MM.1S (cell line): ENCODE measurements around the gene ALDOA.

Experiments
- DNase-seq: peaks from one replicate; pipeline ENCODE4 v3.0.0-alpha.2; 2015
- H2AFZ ChIP-seq: fragments of 300-600 bp; sonication (generic); 2 replicates; pipeline ENCODE4 v1.6.0; 2016; ENCODE audit warnings: antibody characterized with exemption, low read length
- H3F3A ChIP-seq: fragments of 300-600 bp; sonication (generic); 2 replicates; pipeline ENCODE4 v1.6.1; 2016; ENCODE audit warnings: mild to moderate bottlenecking, antibody characterized with exemption, low read length, moderate library complexity, mixed read lengths; ENCODE audit not compliant: insufficient read depth
- H3K27ac ChIP-seq: fragments of 300-600 bp; sonication (generic); 2 replicates; pipeline ENCODE4 v1.5.1; 2016; ENCODE audit warnings: mild to moderate bottlenecking, low read length
- H3K27me3 ChIP-seq: fragments of 300-600 bp; sonication (generic); replicated peaks from 2 replicates; pipeline ENCODE4 v1.6.0; 2016; ENCODE audit warnings: low read length; ENCODE audit not compliant: insufficient read depth
- H3K36me3 ChIP-seq: fragments of 300-600 bp; sonication (generic); replicated peaks from 2 replicates; pipeline ENCODE4 v1.6.1; 2016; ENCODE audit warnings: mild to moderate bottlenecking, low read length, mixed read lengths; ENCODE audit not compliant: insufficient read depth
- H3K4me1 ChIP-seq: fragments of 300-600 bp; sonication (generic); 2 replicates; pipeline ENCODE4 v1.6.1; 2016; ENCODE audit warnings: low read length, mixed read lengths
- H3K4me2 ChIP-seq: fragments of 300-600 bp; sonication (generic); 2 replicates; pipeline ENCODE4 v1.6.0; 2016; ENCODE audit warnings: low read depth, low read length
- H3K4me3 ChIP-seq: fragments of 300-600 bp; sonication (generic); 2 replicates; pipeline ENCODE4 v1.5.1; 2016; ENCODE audit warnings: low read length, mixed read lengths
- H3K79me2 ChIP-seq: fragments of 300-600 bp; sonication (generic); 2 replicates; pipeline ENCODE4 v1.6.1; 2016; ENCODE audit warnings: mixed run types, low read length, mixed read lengths
- H3K9ac ChIP-seq: fragments of 300-600 bp; sonication (generic); 2 replicates; pipeline ENCODE4 v1.6.1; 2016; ENCODE audit warnings: low read length, mixed read lengths
- H3K9me2 ChIP-seq: fragments of 300-600 bp; sonication (generic); replicated peaks from 2 replicates; pipeline ENCODE4 v1.6.1; 2016; ENCODE audit warnings: mild to moderate bottlenecking, low read length, mixed read lengths; ENCODE audit not compliant: insufficient read depth
- H3K9me3 ChIP-seq: fragments of 300-600 bp; sonication (generic); replicated peaks from 2 replicates; pipeline ENCODE4 v1.6.1; 2016; ENCODE audit warnings: mild to moderate bottlenecking, low read length, mixed read lengths; ENCODE audit not compliant: insufficient read depth
- H4K20me1 ChIP-seq: fragments of 300-600 bp; sonication (generic); 2 replicates; pipeline ENCODE4 v1.6.1; 2016; ENCODE audit warnings: mild to moderate bottlenecking, low read length, moderate library complexity, mixed read lengths; ENCODE audit not compliant: insufficient read depth
- CTCF ChIP-seq: fragments of 300-600 bp; sonication (generic); IDR thresholded peaks from 2 replicates; pipeline ENCODE4 v1.5.1; 2016; ENCODE audit warnings: antibody characterized with exemption, low read length, mixed read lengths
- EZH2 ChIP-seq: fragments of 300-600 bp; sonication (generic); optimal IDR thresholded peaks from 2 replicates; pipeline ENCODE3; 2017; ENCODE audit warnings: low read depth, mild to moderate bottlenecking, antibody characterized with exemption, low read length, mixed read lengths
- EZH2phosphoT487 ChIP-seq: fragments of 300-600 bp; sonication (generic); IDR thresholded peaks from 2 replicates; pipeline ENCODE4 v1.6.1; 2018; ENCODE audit warnings: antibody characterized with exemption, low read length

The ALDOA gene

GRCh38 chr16:30104492-30104891 lies 38.9 kb downstream of the ALDOA start:
- no peaks in the 10 kb centered on the region for H4K20me1 ChIP-seq
- no peaks in the 10 kb centered on the region for H3K9me2 ChIP-seq
- no peaks in the 10 kb centered on the region for H3K27me3 ChIP-seq
- no peaks in the 10 kb centered on the region for H3K9me3 ChIP-seq
- no peak overlapping the region for H2AFZ ChIP-seq
- no peak overlapping the region for H3K27ac ChIP-seq
- no peaks in the 10 kb centered on the region for H3K36me3 ChIP-seq
- DNase-seq = no peak
- H3K4me3 ChIP-seq = no peak overlapping the region
- no peak for TF ChIP-seq EZH2phosphoT487
- no peak for TF ChIP-seq EZH2
- TF ChIP-seq CTCF = no peak
- no peaks in the 10 kb centered on the region for H3K4me1 ChIP-seq
- H3K79me2 ChIP-seq = no peaks in the 10 kb centered on the region
- H3K9ac ChIP-seq = no peak overlapping the region
- H3K4me2 ChIP-seq = no peak overlapping the region
- H3F3A ChIP-seq = no peaks in the 10 kb centered on the region

- Histone ChIP-seq H4K20me1 (no peaks in the 10 kb centered on the region), H3K27me3 (no peaks in the 10 kb centered on the region), H3K36me3 (no peaks in the 10 kb centered on the region), H2AFZ (no peak overlapping the region), H3K27ac (no peak overlapping the region), H3K4me1 (0 out of 2 replicates have a peak, but pooled peaks cover 3% of the 10 kb centered on the region), H3K9me3 (no peaks in the 10 kb centered on the region), H3K4me3 (no peak overlapping the region), H3K4me2 (no peak overlapping the region), H3K9ac (no peak overlapping the region), H3K9me2 (no peaks in the 10 kb centered on the region), H3K79me2 (no peaks in the 10 kb centered on the region), H3F3A (0 out of 2 replicates have a peak, but pooled peaks cover 2% of the 10 kb centered on the region)
- DNase-seq = no peak
- TF ChIP-seq EZH2phosphoT487 = no peak
- no peak for TF ChIP-seq EZH2
- TF ChIP-seq CTCF = no peak
Measured at GRCh38 chr16:30108059-30108850, 42.7 kb downstream of the ALDOA start.

- Histone ChIP-seq H3K36me3 (no peaks in the 10 kb centered on the region), H2AFZ (no peak overlapping the region), H3K27me3 (no peaks in the 10 kb centered on the region), H3F3A (peaks cover 13% of the 10 kb centered on the region), H3K79me2 (no peaks in the 10 kb centered on the region), H3K27ac (no peak overlapping the region), H3K9ac (no peak overlapping the region), H3K4me2 (no peak overlapping the region), H4K20me1 (no peaks in the 10 kb centered on the region), H3K4me1 (peaks cover 16% of the 10 kb centered on the region), H3K9me2 (no peaks in the 10 kb centered on the region), H3K9me3 (no peaks in the 10 kb centered on the region), H3K4me3 (no peak overlapping the region)
- TF ChIP-seq EZH2phosphoT487 (no peak), CTCF (no peak), EZH2 (no peak)
- DNase-seq = no peak
Measured at GRCh38 chr16:30110661-30111060, 45.1 kb downstream of the ALDOA start.
